Activated CD4-positive, alpha-beta T cell treated with anti-CD3 and anti-CD28 coated beads, Interleukin-2, amount 10 ng/mL, durations not matched to agents 24 days and 14 days (primary cell): Measurements from ENCODE around the gene SORCS2. TPM values are rescaled to one million over a fixed set of nuclear protein-coding genes. Genes with fewer than 3 reads are reported as not detected.

Experiments used
- DNase-seq: peaks from one replicate; pipeline ENCODE4 v3.0.0; 2022
- H3K27ac Mint-ChIP-seq: one replicate; pipeline ENCODE4 v1.8.0; 2022; ENCODE audit warnings: mild to moderate bottlenecking, mixed read lengths
- H3K27me3 Mint-ChIP-seq: one replicate; pipeline ENCODE4 v1.8.0; 2022; ENCODE audit warnings: mixed read lengths
- H3K36me3 Mint-ChIP-seq: one replicate; pipeline ENCODE4 v1.8.0; 2022; ENCODE audit warnings: low read depth, mild to moderate bottlenecking, mixed read lengths
- H3K4me1 Mint-ChIP-seq: one replicate; pipeline ENCODE4 v1.8.0; 2021; ENCODE audit warnings: mixed read lengths
- H3K4me3 Mint-ChIP-seq: one replicate; pipeline ENCODE4 v1.8.0; 2022; ENCODE audit warnings: mild to moderate bottlenecking, moderate library complexity, mixed read lengths
- H3K9me3 Mint-ChIP-seq: one replicate; pipeline ENCODE4 v1.8.0; 2021; ENCODE audit warnings: mixed read lengths
- intact Hi-C: fragments of 100-400 bp; cut with micrococcal nuclease; formaldehyde crosslinking; loops from one replicate; pipeline ENCODE4 v1.15.1; 2023
- total RNA-seq: library from RNA; stranded (reverse); gene quantifications from 2 replicates; pipeline ENCODE4 v1.2.3, GENCODE V29; 2022

SORCS2 gene
- total RNA-seq, 1 donor from 2014 or later: not detected

DNA sequence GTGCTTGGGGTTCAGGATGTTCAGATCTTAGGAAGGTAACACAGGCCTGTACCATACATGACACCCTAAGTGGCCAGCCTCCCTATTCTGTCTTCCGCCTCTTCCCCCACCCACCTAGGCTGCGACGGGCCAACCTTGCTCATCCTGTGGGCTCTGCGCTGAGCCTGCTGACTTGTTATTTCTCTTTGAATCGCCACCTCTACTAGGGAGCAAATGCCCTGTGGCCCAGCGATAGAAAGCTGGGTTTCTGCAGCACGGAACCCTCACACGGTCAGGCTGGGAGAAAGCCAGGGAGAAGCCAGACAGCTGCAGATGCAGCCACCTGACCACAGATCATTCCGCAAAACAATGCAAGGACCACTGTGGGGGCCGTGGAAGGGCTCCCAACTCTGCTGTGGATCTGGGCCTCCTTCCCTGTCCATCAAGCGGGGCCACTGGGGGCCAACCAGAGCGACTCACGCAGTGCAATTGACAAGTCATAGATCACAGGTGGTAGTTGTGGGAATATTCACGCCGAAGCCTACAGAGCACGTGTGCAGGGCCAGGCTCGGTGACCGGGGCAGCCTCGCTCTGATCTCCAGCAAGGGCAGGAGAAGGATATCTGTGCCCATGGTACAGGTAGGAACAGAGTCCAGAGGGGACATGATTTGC is 519.8 kb downstream of the SORCS2 start:
- no peaks in the 10 kb centered on the region for H3K9me3 Mint-ChIP-seq
- H3K4me3 Mint-ChIP-seq: no peak overlapping the region
- intact Hi-C loops: no loop called here
- no peaks in the 10 kb centered on the region for H3K27me3 Mint-ChIP-seq
- no peak for DNase-seq
- H3K36me3 Mint-ChIP-seq: no peaks in the 10 kb centered on the region
- H3K27ac Mint-ChIP-seq: no peak overlapping the region
- H3K4me1 Mint-ChIP-seq: no peaks in the 10 kb centered on the region

DNA sequence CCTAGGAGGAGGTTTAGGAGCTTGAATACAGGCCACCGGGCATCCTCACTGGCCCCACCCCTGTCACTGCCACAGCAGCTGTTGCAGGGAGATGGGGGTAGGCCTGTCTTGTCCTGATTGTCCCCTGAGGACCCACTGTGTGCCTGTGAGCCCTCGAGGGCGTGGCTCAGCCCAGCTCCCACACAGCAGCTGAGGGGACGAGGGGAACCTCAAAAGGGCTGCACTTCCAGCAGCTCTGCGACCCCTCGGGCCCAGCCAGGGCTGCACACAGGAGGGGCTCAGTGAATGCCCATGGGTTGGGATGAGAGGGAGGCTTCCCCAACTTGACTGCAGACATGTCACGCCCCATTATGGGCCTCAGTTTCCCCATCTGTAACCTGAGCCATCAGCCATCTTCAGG is 521.4 kb downstream of the SORCS2 start:
- intact Hi-C loops: no loop called here
- DNase-seq: no peak
- Mint-ChIP-seq H3K4me3 (no peak overlapping the region), H3K27ac (no peak overlapping the region), H3K27me3 (no peaks in the 10 kb centered on the region), H3K9me3 (no peaks in the 10 kb centered on the region), H3K36me3 (no peaks in the 10 kb centered on the region), H3K4me1 (no peaks in the 10 kb centered on the region)

DNA sequence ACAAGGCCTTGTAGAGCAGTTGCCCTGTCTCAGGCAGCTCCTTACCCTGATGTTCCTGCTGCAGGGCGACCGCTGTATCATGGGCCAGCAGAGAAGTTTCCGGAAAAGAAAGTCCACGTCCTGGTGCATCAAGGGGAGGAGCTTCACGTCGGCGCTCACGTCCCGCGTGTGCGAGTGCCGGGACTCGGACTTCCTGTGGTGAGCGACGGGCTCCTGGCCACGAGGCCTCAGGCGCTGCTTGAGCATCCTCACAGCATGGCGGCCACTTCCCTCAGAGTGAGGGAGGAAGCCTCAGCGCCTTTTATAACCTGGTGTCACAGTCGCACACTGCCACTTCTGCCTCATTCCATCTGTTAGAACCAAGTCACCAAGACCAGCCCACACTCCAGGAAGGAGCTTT is 521.8 kb downstream of the SORCS2 start:
- no peaks in the 10 kb centered on the region for H3K9me3 Mint-ChIP-seq
- intact Hi-C loops: no loop called here
- H3K27me3 Mint-ChIP-seq: no peaks in the 10 kb centered on the region
- no peak overlapping the region for H3K27ac Mint-ChIP-seq
- H3K4me1 Mint-ChIP-seq: no peaks in the 10 kb centered on the region
- no peaks in the 10 kb centered on the region for H3K36me3 Mint-ChIP-seq
- H3K4me3 Mint-ChIP-seq: no peak overlapping the region
- no peak for DNase-seq

DNA sequence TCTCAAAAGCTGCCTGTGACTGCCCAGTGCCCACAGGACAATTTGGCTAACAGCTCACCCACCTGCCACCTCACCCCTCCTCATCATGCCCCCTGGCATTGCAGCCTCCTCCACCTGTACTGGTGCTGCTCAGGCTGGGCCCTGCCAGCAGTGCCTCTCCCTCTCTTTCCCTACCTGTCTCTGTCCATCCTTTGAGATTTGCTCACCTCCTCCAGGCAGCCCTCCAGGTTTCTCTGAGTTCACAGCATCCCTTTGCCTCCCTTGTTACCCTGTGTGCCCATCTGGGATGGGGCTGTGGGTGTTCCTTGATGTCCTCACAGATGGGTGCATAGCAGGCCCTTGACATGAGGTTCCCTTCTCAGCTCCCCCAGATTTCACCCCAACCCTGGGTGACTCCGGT is 522.4 kb downstream of the SORCS2 start:
- Mint-ChIP-seq H3K27me3 (no peaks in the 10 kb centered on the region), H3K4me3 (no peak overlapping the region), H3K36me3 (no peaks in the 10 kb centered on the region), H3K9me3 (no peaks in the 10 kb centered on the region), H3K4me1 (no peaks in the 10 kb centered on the region), H3K27ac (no peak overlapping the region)
- no peak for DNase-seq
- intact Hi-C loops: loop anchor here (5.0 kb wide), 1 partner anchor 522 kb away; the partner anchor contains the start of gene SORCS2

DNA sequence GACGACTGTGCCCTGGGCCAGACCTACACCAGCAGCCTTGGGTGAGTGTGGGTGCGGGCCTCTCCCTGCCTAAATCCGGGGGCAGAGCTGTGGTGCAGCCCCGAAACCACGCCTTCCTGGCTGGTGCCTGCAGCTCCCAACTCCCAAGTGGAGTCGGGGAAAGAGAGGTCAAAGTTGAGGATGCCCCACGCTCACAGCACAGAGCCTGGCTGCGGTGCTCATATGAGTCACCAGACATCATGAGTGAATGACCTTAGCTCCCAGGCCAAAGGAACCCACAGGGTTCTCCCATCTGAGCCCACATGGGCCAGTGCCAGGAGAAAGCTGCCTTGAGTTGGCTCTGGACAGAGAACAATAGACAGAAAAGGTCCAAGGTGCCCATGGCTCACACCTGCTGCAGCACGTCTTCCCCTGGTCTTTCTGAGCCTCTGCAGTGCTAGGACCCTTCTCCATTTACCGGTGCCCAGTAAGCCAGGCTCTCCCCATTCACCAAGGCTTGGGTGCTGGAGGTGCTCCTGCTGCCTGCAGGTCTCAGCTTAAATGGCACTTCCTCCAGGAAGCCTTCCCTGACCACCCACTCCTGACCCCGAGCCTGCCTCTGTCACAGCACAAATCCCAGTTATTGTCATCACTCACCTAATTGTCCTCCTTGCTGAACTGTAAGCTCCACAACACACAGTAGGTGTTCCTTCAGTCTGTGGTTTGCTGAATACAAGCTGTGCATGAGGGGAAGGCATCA is 523.1 kb downstream of the SORCS2 start:
- H3K4me3 Mint-ChIP-seq: no peak overlapping the region
- H3K36me3 Mint-ChIP-seq: no peaks in the 10 kb centered on the region
- DNase-seq: no peak
- H3K27me3 Mint-ChIP-seq: peaks cover 5% of the 10 kb centered on the region
- intact Hi-C loops: loop anchor here (5.0 kb wide), 1 partner anchor 523 kb away; the partner anchor contains the start of gene SORCS2
- no peaks in the 10 kb centered on the region for H3K9me3 Mint-ChIP-seq
- no peak overlapping the region for H3K27ac Mint-ChIP-seq
- no peaks in the 10 kb centered on the region for H3K4me1 Mint-ChIP-seq

DNA sequence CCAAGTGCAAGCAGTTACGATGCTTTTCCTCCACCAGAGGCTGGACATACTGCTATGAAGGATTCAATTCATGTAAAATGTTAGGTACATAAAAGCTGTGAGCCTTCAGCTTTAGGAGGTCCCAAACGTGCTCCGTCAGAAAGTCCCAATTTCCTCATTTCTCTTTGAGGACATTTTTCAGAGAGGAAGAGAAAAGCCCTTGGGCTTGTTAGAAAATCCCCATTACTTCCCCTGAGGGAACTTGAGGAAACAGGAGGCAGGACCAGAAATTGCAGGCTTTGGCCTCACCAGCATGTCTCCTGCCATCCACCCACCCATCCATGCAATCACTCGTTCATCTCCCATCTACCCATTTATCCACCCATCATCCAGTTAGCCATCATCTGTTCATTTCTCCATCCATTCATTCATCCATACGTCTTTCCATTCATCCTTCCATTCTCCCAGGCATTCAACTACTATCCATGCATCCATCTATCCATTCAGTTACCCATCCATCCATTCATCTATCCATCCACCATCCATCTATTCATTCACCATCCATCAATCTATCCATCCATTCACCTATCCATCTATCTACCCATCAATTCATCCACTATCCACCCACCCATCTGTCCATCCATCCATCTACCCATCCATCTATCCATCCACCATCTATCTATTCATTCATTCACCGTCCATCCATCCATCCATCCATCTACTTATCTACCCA is 523.8 kb downstream of the SORCS2 start:
- peaks cover 6% of the 10 kb centered on the region for H3K27me3 Mint-ChIP-seq
- no peaks in the 10 kb centered on the region for H3K4me1 Mint-ChIP-seq
- H3K36me3 Mint-ChIP-seq: no peaks in the 10 kb centered on the region
- DNase-seq: no peak
- H3K9me3 Mint-ChIP-seq: no peaks in the 10 kb centered on the region
- intact Hi-C loops: loop anchor here (5.0 kb wide), 1 partner anchor 524 kb away; the partner anchor contains the start of gene SORCS2
- H3K4me3 Mint-ChIP-seq: no peak overlapping the region
- H3K27ac Mint-ChIP-seq: no peak overlapping the region

DNA sequence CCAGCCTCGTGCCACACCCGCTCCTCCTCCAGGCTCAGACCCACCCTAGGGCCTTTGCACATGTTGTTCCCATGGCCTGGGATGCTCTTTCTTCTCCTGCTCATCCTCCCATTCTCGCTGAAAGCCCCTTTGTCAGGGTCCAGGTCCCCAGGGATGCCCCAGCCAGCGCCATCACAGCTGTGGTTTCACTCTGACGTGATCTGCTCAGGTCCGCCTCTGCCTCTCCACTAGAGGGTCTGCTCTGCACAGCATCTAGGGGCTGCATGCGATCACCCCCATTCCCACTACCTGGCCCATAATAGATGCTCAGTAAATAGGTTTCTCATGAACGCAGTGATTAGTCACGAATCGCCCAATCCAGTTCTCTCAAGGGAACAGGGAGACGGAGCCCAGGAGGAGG is 524.8 kb downstream of the SORCS2 start:
- DNase-seq: no peak
- peaks cover 6% of the 10 kb centered on the region for H3K27me3 Mint-ChIP-seq
- no peak overlapping the region for H3K4me3 Mint-ChIP-seq
- no peaks in the 10 kb centered on the region for H3K36me3 Mint-ChIP-seq
- intact Hi-C loops: loop anchor here (5.0 kb wide), 1 partner anchor 525 kb away; the partner anchor contains the start of gene SORCS2
- no peak overlapping the region for H3K27ac Mint-ChIP-seq
- no peaks in the 10 kb centered on the region for H3K9me3 Mint-ChIP-seq
- H3K4me1 Mint-ChIP-seq: no peaks in the 10 kb centered on the region

DNA sequence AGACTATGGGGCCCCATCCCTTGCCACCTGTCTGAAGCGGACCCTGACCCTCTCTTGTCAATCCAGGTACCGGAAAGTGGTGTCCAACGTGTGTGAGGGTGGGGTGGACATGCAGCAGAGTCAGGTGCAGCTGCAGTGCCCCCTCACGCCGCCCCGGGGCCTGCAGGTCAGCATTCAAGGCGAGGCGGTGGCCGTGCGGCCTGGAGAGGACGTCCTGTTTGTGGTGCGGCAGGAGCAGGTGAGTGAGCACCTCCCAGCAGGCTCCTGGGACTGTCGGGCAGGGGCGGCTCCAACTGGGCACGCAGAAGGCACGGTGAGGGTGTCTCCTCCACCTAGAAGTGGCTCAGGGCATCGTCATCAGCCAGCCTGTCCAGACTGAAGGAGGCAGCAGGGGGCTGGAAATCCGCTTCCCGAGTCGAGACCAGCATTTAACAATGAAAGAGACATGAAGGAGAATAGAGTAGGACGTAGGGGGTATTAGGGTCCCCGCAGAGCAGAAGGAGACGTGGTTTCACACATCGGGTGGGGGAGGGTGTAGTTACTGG is 525.7 kb downstream of the SORCS2 start:
- no peak overlapping the region for H3K27ac Mint-ChIP-seq
- H3K4me1 Mint-ChIP-seq: no peaks in the 10 kb centered on the region
- no peak overlapping the region for H3K4me3 Mint-ChIP-seq
- no peak for DNase-seq
- peaks cover 8% of the 10 kb centered on the region for H3K27me3 Mint-ChIP-seq
- no peaks in the 10 kb centered on the region for H3K9me3 Mint-ChIP-seq
- no peaks in the 10 kb centered on the region for H3K36me3 Mint-ChIP-seq
- intact Hi-C loops: loop anchor here (5.0 kb wide), 1 partner anchor 526 kb away; the partner anchor contains the start of gene SORCS2

GRCh38 chr4:7719354-7720174 is 527.2 kb downstream of the SORCS2 start:
- H3K4me1 Mint-ChIP-seq: no peaks in the 10 kb centered on the region
- no peak overlapping the region for H3K4me3 Mint-ChIP-seq
- H3K36me3 Mint-ChIP-seq: no peaks in the 10 kb centered on the region
- no peak overlapping the region for H3K27ac Mint-ChIP-seq
- intact Hi-C loops: loop anchor here (5.0 kb wide), 1 partner anchor 527 kb away; the partner anchor contains the start of gene SORCS2
- DNase-seq: peak; percentile 86
- peaks cover 4% of the 10 kb centered on the region for H3K9me3 Mint-ChIP-seq
- H3K27me3 Mint-ChIP-seq: peaks cover 8% of the 10 kb centered on the region

GRCh38 chr4:7721984-7722551 is 529.7 kb downstream of the SORCS2 start:
- H3K27ac Mint-ChIP-seq: no peak overlapping the region
- peaks cover 7% of the 10 kb centered on the region for H3K9me3 Mint-ChIP-seq
- H3K27me3 Mint-ChIP-seq: peaks cover 8% of the 10 kb centered on the region
- no peaks in the 10 kb centered on the region for H3K36me3 Mint-ChIP-seq
- no peak for DNase-seq
- no peaks in the 10 kb centered on the region for H3K4me1 Mint-ChIP-seq
- intact Hi-C loops: loop anchor here (1.0 kb wide), 1 partner anchor 80 kb away; no protein-coding TSS in a partner anchor
- no peak overlapping the region for H3K4me3 Mint-ChIP-seq

DNA sequence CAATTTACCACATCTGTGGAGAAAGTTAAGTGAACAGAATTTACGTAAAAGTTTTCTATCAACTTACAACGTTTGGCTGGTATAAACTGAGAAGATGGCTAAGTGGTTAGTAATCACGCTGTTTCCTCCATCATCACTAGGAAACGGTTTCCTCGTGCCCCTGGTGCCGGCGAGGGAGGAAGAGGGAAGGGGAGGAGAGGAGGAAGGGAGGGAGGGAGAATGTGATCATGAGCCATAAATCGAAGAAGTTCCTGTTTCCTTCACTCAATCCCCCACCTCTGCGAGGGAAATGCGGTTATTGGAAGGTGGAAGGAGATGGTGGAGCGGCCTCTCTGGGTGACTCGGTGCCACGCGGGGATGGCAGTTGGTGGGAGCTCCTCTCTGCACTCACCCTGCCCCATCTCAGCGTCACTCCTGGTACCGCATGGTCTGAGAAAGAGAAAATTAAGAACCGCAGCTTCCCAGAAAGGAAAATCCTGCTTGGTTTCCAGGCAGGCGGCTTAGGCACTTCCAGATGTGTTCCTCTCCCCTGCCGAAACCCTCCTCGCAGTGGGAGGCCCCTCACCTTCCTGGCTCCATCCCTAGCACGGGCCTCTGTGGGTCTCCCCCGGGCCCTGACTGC is 530.5 kb downstream of the SORCS2 start:
- H3K9me3 Mint-ChIP-seq: peaks cover 7% of the 10 kb centered on the region

DNA sequence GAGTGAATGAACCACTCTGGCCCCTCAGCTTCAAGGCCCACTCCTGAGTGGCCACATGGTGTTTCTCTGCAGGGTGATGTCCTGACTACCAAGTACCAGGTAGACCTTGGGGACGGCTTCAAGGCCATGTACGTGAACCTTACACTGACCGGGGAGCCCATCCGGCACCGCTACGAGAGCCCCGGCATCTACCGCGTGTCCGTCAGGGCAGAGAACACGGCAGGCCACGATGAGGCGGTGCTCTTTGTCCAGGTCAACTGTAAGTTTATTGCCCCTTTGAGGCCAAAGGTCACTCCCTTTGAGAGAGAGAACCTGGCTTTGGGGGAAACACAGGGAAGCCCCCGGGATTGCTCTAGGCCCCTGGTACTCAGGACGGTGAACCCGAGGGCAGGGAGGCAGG is 531.3 kb downstream of the SORCS2 start:
- Mint-ChIP-seq H3K4me3 (no peak overlapping the region), H3K27me3 (peaks cover 8% of the 10 kb centered on the region)
- intact Hi-C loops: no loop called here

More for the DNA sequence above, 530.5 kb downstream of the SORCS2 start:
- H3K27me3 Mint-ChIP-seq: peaks cover 8% of the 10 kb centered on the region
- intact Hi-C loops: loop anchor here (1.0 kb wide), 1 partner anchor 79 kb away; no protein-coding TSS in a partner anchor
- H3K27ac Mint-ChIP-seq: no peak overlapping the region
- no peak overlapping the region for H3K4me3 Mint-ChIP-seq
- no peaks in the 10 kb centered on the region for H3K36me3 Mint-ChIP-seq
- H3K4me1 Mint-ChIP-seq: no peaks in the 10 kb centered on the region
- no peak for DNase-seq

More for the DNA sequence above, 531.3 kb downstream of the SORCS2 start:
- no peak overlapping the region for H3K27ac Mint-ChIP-seq
- no peaks in the 10 kb centered on the region for H3K4me1 Mint-ChIP-seq
- no peaks in the 10 kb centered on the region for H3K36me3 Mint-ChIP-seq
- H3K9me3 Mint-ChIP-seq: peaks cover 7% of the 10 kb centered on the region
- DNase-seq: no peak
